ENCODE measurements around the gene KIF1B. TPM values are rescaled to one million over a fixed set of nuclear protein-coding genes. Genes with fewer than 3 reads are reported as not detected.

Gene KIF1B
- total RNA-seq, 1 experiment from 2014 or later = 28.1 TPM

DNA sequence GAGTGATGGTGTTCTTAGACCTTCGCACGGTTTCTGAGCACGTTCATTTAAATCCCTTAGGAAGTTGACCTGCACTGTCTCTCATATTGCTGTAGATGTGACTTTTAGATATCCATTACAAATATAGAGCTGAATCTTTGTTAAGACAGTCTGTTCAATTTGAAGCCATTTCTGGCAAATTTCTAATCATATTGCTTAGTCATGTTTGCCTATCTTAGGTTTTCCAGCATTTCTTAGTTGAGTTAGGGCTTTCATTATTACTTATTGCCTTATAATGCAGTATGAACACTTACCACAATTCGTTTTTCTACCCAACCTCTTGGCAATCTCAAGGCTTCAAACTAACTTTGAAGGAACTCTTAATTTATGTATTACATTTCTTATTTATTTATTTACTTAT is 110.0 kb downstream of the KIF1B start (continued):
- TF ChIP-seq, protein P1, sequence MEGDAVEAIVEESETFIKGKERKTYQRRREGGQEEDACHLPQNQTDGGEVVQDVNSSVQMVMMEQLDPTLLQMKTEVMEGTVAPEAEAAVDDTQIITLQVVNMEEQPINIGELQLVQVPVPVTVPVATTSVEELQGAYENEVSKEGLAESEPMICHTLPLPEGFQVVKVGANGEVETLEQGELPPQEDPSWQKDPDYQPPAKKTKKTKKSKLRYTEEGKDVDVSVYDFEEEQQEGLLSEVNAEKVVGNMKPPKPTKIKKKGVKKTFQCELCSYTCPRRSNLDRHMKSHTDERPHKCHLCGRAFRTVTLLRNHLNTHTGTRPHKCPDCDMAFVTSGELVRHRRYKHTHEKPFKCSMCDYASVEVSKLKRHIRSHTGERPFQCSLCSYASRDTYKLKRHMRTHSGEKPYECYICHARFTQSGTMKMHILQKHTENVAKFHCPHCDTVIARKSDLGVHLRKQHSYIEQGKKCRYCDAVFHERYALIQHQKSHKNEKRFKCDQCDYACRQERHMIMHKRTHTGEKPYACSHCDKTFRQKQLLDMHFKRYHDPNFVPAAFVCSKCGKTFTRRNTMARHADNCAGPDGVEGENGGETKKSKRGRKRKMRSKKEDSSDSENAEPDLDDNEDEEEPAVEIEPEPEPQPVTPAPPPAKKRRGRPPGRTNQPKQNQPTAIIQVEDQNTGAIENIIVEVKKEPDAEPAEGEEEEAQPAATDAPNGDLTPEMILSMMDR (IDR thresholded peaks at IDR 0.05 in 2 of 3, conservative IDR thresholded peaks at IDR 0.05 in 1 of 3; ENCODE audit: borderline replicate concordance in 1 of 3, insufficient read depth in 1 of 3, low read depth in 2 of 3, low read length in 2 of 3) = no peak

DNA sequence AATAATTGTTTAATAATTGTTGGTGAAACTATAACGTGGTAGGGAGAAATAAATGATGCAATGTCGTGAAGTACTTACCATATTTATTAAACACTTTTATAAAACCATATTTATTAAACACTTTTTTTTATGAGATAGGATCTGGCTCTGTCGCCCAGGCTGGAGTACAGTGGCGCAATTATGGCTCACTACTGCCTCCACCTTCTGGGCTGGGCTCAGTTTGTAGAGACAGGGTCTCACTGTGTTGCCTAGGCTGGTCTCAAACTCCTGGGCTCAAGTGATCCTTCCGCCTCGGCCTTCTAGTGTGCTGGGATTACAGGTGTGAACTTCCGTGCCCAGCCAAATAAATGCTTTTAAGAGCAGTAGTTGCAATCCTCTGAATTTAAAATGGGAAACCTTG is 112.5 kb downstream of the KIF1B start:
- H3K4me1 ChIP-seq (ENCODE audit: control insufficient read depth in 1 of 2, insufficient read depth in 2 of 2, low read length in 2 of 2) = no peaks in the 10 kb centered on the region
- no peak; the same call in 1 of the 2 replicates for ATAC-seq
- H3K79me2 ChIP-seq (ENCODE audit: insufficient read depth, low read length) = no peaks in the 10 kb centered on the region
- no peaks in the 10 kb centered on the region for H3K27me3 ChIP-seq (ENCODE audit: insufficient read depth, low read length)
- DNase-seq (ENCODE audit: low read depth, low spot score) = no peak
- H3K36me3 ChIP-seq (ENCODE audit: control insufficient read depth in 1 of 2, insufficient read depth in 2 of 2, low read length in 2 of 2) = peaks cover 0 to 7% of the 10 kb centered on the region in 2 experiments; a peak in 2 of 4 replicates
- intact Hi-C loops (cut with micrococcal nuclease) = no loop called here
- H3K9ac ChIP-seq (ENCODE audit: low read length) = no peak overlapping the region
- no peaks in the 10 kb centered on the region for H3K9me3 ChIP-seq (ENCODE audit: control insufficient read depth in 1 of 2, insufficient read depth in 1 of 2, low read depth in 1 of 2, low read length in 2 of 2)
- RAD21 ChIA-PET (ENCODE audit: low non-redundant PET in 1 of 2, low total read pairs in 2 of 2, uncharacterized antibody in 2 of 2, unreplicated experiment in 2 of 2) = no interaction called here
- CTCF ChIA-PET = no interaction called here
- POLR2A ChIA-PET = no interaction called here
- TF ChIP-seq RAD21 (IDR thresholded peaks at IDR 0.05; ENCODE audit: low read depth) (peak; percentile 14; the same call in 1 of the 2 replicates), EGR1 (IDR thresholded peaks at IDR 0.05; ENCODE audit: low read depth) (no peak), ELF1 (IDR thresholded peaks at IDR 0.05; ENCODE audit: borderline replicate concordance, low read depth) (no peak), POLR2A (IDR thresholded peaks at IDR 0.05; ENCODE audit: borderline replicate concordance, extremely low read depth, insufficient read depth, insufficient read length) (no peak)
- no peak overlapping the region for H3K27ac ChIP-seq (ENCODE audit: low read depth, low read length)
- no TSS peak for BruUV-seq (replicated peaks)
- H3K9me2 ChIP-seq (ENCODE audit: insufficient read depth) = no peaks in the 10 kb centered on the region
- no peak overlapping the region for H3K4me3 ChIP-seq (replicated peaks in 1 of 2; ENCODE audit: low read depth in 1 of 2, low read length in 2 of 2)
- no peaks in the 10 kb centered on the region for H4K20me1 ChIP-seq (ENCODE audit: insufficient read depth)
- H3K4me2 ChIP-seq (ENCODE audit: low read length) = no peak overlapping the region
- no peak overlapping the region for H2AFZ ChIP-seq (ENCODE audit: low read depth, low read length, poor library complexity, severe bottlenecking)

DNA sequence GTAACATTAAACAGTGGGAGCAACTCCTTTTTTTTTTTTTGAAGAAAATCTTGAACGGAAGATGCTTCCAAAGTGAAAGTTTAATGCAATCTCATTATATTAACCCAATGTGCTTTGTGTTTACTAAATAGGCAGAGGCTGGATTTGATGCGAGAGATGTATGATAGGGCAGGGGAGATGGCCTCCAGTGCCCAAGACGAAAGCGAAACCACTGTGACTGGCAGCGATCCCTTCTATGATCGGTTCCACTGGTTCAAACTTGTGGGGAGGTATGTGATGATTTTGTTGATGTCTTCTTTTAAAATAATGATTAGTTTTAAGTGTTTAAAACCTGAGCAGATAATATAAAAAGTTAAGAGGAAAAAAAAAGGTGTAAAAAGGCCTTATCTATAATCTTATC is 114.3 kb downstream of the KIF1B start:
- CTCF ChIA-PET = no interaction called here
- H4K20me1 ChIP-seq (ENCODE audit: insufficient read depth) = no peaks in the 10 kb centered on the region
- H3K9me2 ChIP-seq (ENCODE audit: insufficient read depth) = no peaks in the 10 kb centered on the region
- intact Hi-C loops (cut with micrococcal nuclease) = no loop called here
- H3K36me3 ChIP-seq (ENCODE audit: control insufficient read depth in 1 of 2, insufficient read depth in 2 of 2, low read length in 2 of 2) = peaks cover 0 to 7% of the 10 kb centered on the region in 2 experiments; a peak in 2 of 4 replicates
- POLR2A ChIA-PET = no interaction called here
- no peaks in the 10 kb centered on the region for H3K79me2 ChIP-seq (ENCODE audit: insufficient read depth, low read length)
- no peaks in the 10 kb centered on the region for H3K27me3 ChIP-seq (ENCODE audit: insufficient read depth, low read length)
- H3K4me3 ChIP-seq (replicated peaks in 1 of 2; ENCODE audit: low read depth in 1 of 2, low read length in 2 of 2) = no peak overlapping the region
- no peaks in the 10 kb centered on the region for H3K4me1 ChIP-seq (ENCODE audit: control insufficient read depth in 1 of 2, insufficient read depth in 2 of 2, low read length in 2 of 2)
- H3K9ac ChIP-seq (ENCODE audit: low read length) = no peak overlapping the region
- no peaks in the 10 kb centered on the region for H3K9me3 ChIP-seq (ENCODE audit: control insufficient read depth in 1 of 2, insufficient read depth in 1 of 2, low read depth in 1 of 2, low read length in 2 of 2)
- no peak overlapping the region for H3K27ac ChIP-seq (ENCODE audit: low read depth, low read length)
- BruUV-seq (replicated peaks) = no TSS peak
- no peak overlapping the region for H3K4me2 ChIP-seq (ENCODE audit: low read length)
- no peak overlapping the region for H2AFZ ChIP-seq (ENCODE audit: low read depth, low read length, poor library complexity, severe bottlenecking)
- RAD21 ChIA-PET (ENCODE audit: low non-redundant PET in 1 of 2, low total read pairs in 2 of 2, uncharacterized antibody in 2 of 2, unreplicated experiment in 2 of 2) = no interaction called here
- ATAC-seq (no peak), DNase-seq (ENCODE audit: low read depth, low spot score) (no peak)
- TF ChIP-seq, protein P2, sequence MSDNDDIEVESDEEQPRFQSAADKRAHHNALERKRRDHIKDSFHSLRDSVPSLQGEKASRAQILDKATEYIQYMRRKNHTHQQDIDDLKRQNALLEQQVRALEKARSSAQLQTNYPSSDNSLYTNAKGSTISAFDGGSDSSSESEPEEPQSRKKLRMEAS (IDR thresholded peaks at IDR 0.05) = no peak
- TF ChIP-seq SIN3A (IDR thresholded peaks at IDR 0.05; ENCODE audit: low read depth) = no peak
- TF ChIP-seq RAD21 (IDR thresholded peaks at IDR 0.05; ENCODE audit: low read depth) = no peak
- no peak for TF ChIP-seq EZH2phosphoT487 (IDR thresholded peaks at IDR 0.05; ENCODE audit: borderline replicate concordance)
- no peak for TF ChIP-seq YY1 (IDR thresholded peaks at IDR 0.05; ENCODE audit: extremely low read depth, insufficient replicate concordance, low read depth, low read length)
- TF ChIP-seq, protein P3, sequence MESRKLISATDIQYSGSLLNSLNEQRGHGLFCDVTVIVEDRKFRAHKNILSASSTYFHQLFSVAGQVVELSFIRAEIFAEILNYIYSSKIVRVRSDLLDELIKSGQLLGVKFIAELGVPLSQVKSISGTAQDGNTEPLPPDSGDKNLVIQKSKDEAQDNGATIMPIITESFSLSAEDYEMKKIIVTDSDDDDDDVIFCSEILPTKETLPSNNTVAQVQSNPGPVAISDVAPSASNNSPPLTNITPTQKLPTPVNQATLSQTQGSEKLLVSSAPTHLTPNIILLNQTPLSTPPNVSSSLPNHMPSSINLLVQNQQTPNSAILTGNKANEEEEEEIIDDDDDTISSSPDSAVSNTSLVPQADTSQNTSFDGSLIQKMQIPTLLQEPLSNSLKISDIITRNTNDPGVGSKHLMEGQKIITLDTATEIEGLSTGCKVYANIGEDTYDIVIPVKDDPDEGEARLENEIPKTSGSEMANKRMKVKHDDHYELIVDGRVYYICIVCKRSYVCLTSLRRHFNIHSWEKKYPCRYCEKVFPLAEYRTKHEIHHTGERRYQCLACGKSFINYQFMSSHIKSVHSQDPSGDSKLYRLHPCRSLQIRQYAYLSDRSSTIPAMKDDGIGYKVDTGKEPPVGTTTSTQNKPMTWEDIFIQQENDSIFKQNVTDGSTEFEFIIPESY (IDR thresholded peaks at IDR 0.05; ENCODE audit: extremely low read depth, insufficient replicate concordance, low read length) = no peak
- TF ChIP-seq EZH2 (IDR thresholded peaks at IDR 0.05) = no peak
- no peak for TF ChIP-seq POLR2A (IDR thresholded peaks at IDR 0.05; ENCODE audit: borderline replicate concordance, extremely low read depth, insufficient read depth, insufficient read length)
- no peak for TF ChIP-seq CEBPB (IDR thresholded peaks at IDR 0.05; ENCODE audit: low read depth)
- no peak for TF ChIP-seq POLR2AphosphoS5 (IDR thresholded peaks at IDR 0.05; ENCODE audit: low read depth, low read length)
- TF ChIP-seq TCF7L2 (IDR thresholded peaks at IDR 0.05; ENCODE audit: borderline replicate concordance, extremely low read depth, insufficient read depth, insufficient read length) = no peak
- no peak for TF ChIP-seq SRF (IDR thresholded peaks at IDR 0.05; ENCODE audit: low read depth)
- TF ChIP-seq ZFX (IDR thresholded peaks at IDR 0.05) = no peak

Data from HCT116 (cell line).